ENCODE results near the gene LDLR. TPM values are rescaled to one million over a fixed set of nuclear protein-coding genes. Genes with fewer than 3 reads are reported as not detected.

The LDLR gene
- total RNA-seq, 2 experiments from 2014 or later = 88.3 to 99.1 TPM

DNA sequence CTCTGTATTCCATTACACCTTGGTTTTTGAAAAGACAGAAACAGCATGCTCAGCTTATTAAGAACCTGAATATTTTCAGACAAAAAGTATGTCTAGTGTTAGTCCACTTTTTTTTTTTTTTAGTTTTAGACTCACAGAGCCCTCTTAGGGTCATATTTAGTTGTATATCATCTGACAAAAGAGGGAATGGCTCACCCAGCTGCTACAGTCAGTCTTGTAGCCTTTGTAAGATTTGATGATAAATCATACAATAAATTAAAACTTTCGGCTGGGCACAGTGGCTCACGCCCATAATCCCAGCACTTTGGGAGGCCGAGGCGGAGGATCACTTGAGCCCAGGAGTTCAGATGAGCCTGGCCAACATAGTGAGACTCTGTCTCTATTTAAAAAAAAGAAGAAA lies 43.7 kb upstream of the LDLR start:
- POLR2A ChIA-PET = no interaction called here

DNA sequence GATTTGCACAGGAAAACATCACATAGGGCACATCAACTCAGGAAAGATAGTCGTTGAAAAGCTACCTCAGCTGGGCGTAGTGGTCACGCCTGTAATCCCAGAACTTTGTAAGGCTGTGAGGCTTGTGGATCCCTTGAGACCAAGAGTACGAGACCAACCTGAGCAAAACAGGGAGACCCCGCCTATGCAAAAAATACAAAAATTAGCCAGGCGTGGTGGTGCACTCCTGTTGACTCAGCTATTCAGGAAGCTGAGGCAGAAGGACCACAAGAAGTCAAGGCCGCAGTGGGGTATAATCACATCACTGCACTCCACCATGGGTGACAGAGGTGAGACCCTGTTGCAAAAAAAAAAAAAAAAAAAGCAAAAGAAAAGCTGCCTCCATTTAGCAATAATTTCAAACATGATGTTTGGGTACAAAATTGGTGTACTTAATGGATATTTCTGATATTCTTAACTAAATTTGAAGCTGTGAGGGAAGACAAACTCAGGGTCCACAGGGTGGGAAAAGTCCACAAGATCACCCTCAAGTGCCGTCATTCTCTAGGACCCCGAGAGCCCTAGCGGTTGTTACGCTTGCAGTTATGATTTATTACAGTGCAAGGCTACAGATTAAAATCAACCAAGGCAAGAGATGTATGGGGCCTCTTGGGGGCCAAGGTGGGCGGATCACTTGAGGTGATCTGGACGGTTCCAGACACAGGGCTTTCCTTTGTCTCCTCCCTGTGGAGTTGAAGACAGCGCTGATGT lies 42.5 kb upstream of the LDLR start:
- BruUV-seq (replicated peaks) = TSS peak; percentile 12
- peak overlapping the region; percentile 56 for H3K4me2 ChIP-seq (ENCODE audit: low read length)
- ChIA-PET POLR2A (interaction anchor here (0.7 kb wide), 1 partner anchor 807 kb away, joined by 4 read pairs; no protein-coding TSS in a partner anchor), CTCF (ENCODE audit: unreplicated experiment) (no interaction called here)
- H3K4me1 ChIP-seq (ENCODE audit: insufficient read depth, low read length, poor library complexity, severe bottlenecking) = peaks cover 67% of the 10 kb centered on the region
- peak overlapping the region; percentile 91 for H3K27ac ChIP-seq (ENCODE audit: low read depth, low read length, poor library complexity, severe bottlenecking)
- peaks cover 90% of the 10 kb centered on the region for H3K36me3 ChIP-seq (ENCODE audit: insufficient read depth, low read length)
- H3K79me2 ChIP-seq (ENCODE audit: insufficient read depth, low read depth, low read length) = peaks cover 23% of the 10 kb centered on the region; the same call in 1 of the 2 replicates
- intact Hi-C loops (cut with micrococcal nuclease; ENCODE audit: unreplicated experiment) = loop anchor here (5.0 kb wide), 1 partner anchor 146 kb away; no protein-coding TSS in a partner anchor
- no peaks in the 10 kb centered on the region for H3K9me2 ChIP-seq (ENCODE audit: insufficient read depth, low read length)
- no peaks in the 10 kb centered on the region for H3K9me3 ChIP-seq (ENCODE audit: low read length)
- DNase-seq (ENCODE audit: low spot score) = peak; percentile 81
- no peak overlapping the region for H2AFZ ChIP-seq (ENCODE audit: low read length)
- no peaks in the 10 kb centered on the region; the same call in 1 of the 2 replicates for H4K20me1 ChIP-seq (ENCODE audit: insufficient read depth, low read length)
- TF ChIP-seq EZH2phosphoT487 (IDR thresholded peaks at IDR 0.05; ENCODE audit: borderline replicate concordance, low read depth, low read length) = no peak
- TF ChIP-seq, protein P1, sequence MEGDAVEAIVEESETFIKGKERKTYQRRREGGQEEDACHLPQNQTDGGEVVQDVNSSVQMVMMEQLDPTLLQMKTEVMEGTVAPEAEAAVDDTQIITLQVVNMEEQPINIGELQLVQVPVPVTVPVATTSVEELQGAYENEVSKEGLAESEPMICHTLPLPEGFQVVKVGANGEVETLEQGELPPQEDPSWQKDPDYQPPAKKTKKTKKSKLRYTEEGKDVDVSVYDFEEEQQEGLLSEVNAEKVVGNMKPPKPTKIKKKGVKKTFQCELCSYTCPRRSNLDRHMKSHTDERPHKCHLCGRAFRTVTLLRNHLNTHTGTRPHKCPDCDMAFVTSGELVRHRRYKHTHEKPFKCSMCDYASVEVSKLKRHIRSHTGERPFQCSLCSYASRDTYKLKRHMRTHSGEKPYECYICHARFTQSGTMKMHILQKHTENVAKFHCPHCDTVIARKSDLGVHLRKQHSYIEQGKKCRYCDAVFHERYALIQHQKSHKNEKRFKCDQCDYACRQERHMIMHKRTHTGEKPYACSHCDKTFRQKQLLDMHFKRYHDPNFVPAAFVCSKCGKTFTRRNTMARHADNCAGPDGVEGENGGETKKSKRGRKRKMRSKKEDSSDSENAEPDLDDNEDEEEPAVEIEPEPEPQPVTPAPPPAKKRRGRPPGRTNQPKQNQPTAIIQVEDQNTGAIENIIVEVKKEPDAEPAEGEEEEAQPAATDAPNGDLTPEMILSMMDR (conservative IDR thresholded peaks at IDR 0.05; ENCODE audit: low read length) = no peak
- H3K4me3 ChIP-seq (ENCODE audit: low read depth, low read length, poor library complexity, severe bottlenecking) = peak overlapping the region; percentile 25

More for the DNA sequence above, 43.7 kb upstream of the LDLR start:
- no peaks in the 10 kb centered on the region for H3K9me2 ChIP-seq (ENCODE audit: insufficient read depth, low read length)
- H4K20me1 ChIP-seq (ENCODE audit: insufficient read depth, low read length) = no peaks in the 10 kb centered on the region; the same call in 1 of the 2 replicates
- peaks cover 95% of the 10 kb centered on the region for H3K36me3 ChIP-seq (ENCODE audit: insufficient read depth, low read length)
- H2AFZ ChIP-seq (ENCODE audit: low read length) = no peak overlapping the region
- H3K4me3 ChIP-seq (ENCODE audit: low read depth, low read length, poor library complexity, severe bottlenecking) = no peak overlapping the region
- DNase-seq (ENCODE audit: low spot score) = no peak
- BruUV-seq (replicated peaks) = no TSS peak
- H3K79me2 ChIP-seq (ENCODE audit: insufficient read depth, low read depth, low read length) = peaks cover 17% of the 10 kb centered on the region; the same call in 1 of the 2 replicates
- TF ChIP-seq, protein P1 (conservative IDR thresholded peaks at IDR 0.05; ENCODE audit: low read length) = no peak
- no peak for TF ChIP-seq EZH2phosphoT487 (IDR thresholded peaks at IDR 0.05; ENCODE audit: borderline replicate concordance, low read depth, low read length)
- H3K4me1 ChIP-seq (ENCODE audit: insufficient read depth, low read length, poor library complexity, severe bottlenecking) = peaks cover 55% of the 10 kb centered on the region
- 0 out of 2 replicates have a peak overlapping the region, but pooled peaks have one; percentile 7 for H3K4me2 ChIP-seq (ENCODE audit: low read length)
- intact Hi-C loops (cut with micrococcal nuclease; ENCODE audit: unreplicated experiment) = loop anchor here (5.0 kb wide), 1 partner anchor 147 kb away; no protein-coding TSS in a partner anchor
- H3K27ac ChIP-seq (ENCODE audit: low read depth, low read length, poor library complexity, severe bottlenecking) = peak overlapping the region; percentile 91
- CTCF ChIA-PET (ENCODE audit: unreplicated experiment) = no interaction called here
- no peaks in the 10 kb centered on the region for H3K9me3 ChIP-seq (ENCODE audit: low read length)

Data from OCI-LY7 (cell line).